ENCODE measurements around the gene PRR14. TPM values are rescaled to one million over a fixed set of nuclear protein-coding genes. Genes with fewer than 3 reads are reported as not detected.

PRR14 gene
- total RNA-seq, 1 donor from 2014 or later = 79.6 TPM

DNA sequence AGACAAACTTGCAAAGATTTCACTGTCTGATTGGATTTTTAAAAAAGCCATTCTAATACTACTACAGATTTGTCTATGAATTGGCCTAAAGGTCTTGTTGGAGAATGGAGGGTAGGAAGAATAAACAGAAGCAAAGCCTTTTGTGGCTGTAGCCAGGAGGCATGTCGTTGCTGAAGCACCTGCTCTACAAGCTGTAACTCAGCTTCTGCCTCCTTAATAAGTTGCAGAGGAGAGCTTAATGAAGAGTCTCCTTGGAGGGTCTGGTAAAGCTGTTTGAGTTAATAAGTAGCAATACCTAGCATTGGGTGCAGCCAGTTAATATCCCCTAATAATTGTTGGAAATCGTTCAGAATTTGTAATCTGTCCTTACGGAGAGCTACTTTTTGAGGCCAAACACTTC lies 30.6 kb upstream of the PRR14 start:
- Mint-ChIP-seq H3K4me1 (ENCODE audit: low read depth, unreplicated experiment) (no peaks in the 10 kb centered on the region), H3K27me3 (ENCODE audit: unreplicated experiment) (peaks cover 5% of the 10 kb centered on the region), H3K36me3 (ENCODE audit: unreplicated experiment) (no peaks in the 10 kb centered on the region), H3K27ac (ENCODE audit: unreplicated experiment) (no peak overlapping the region), H3K9me3 (ENCODE audit: unreplicated experiment) (peaks cover 4% of the 10 kb centered on the region), H3K4me3 (ENCODE audit: unreplicated experiment) (no peak overlapping the region)
- no peak for DNase-seq
- no peak for TF ChIP-seq CTCF (IDR thresholded peaks at IDR 0.05; ENCODE audit: partially characterized antibody, unreplicated experiment)

DNA sequence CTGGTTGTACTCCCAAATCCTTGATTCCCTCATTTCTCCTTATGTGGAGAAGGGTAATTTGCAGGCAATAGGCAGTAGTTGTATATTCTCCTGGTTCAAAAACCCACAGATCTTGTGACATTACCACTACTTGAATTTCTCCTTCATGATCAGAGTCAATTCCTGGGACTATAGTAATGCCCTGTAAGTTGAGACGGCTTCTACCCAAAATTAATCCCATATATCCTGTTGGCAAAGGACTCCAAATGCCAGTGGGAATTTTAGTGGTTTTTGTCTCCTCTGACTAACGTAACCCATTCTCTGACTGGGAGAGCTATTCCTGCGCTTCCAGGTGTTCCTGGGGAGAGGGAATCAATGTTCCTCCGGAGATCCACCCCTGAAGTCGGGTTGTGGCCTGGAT lies 29.0 kb upstream of the PRR14 start:
- Mint-ChIP-seq H3K36me3 (ENCODE audit: unreplicated experiment) (no peaks in the 10 kb centered on the region), H3K27ac (ENCODE audit: unreplicated experiment) (no peak overlapping the region), H3K4me1 (ENCODE audit: low read depth, unreplicated experiment) (no peaks in the 10 kb centered on the region), H3K27me3 (ENCODE audit: unreplicated experiment) (peaks cover 5% of the 10 kb centered on the region), H3K9me3 (ENCODE audit: unreplicated experiment) (peaks cover 4% of the 10 kb centered on the region), H3K4me3 (ENCODE audit: unreplicated experiment) (no peak overlapping the region)
- DNase-seq = no peak
- no peak for TF ChIP-seq CTCF (IDR thresholded peaks at IDR 0.05; ENCODE audit: partially characterized antibody, unreplicated experiment)

GRCh38 chr16:30622455-30623032 lies 28.2 kb upstream of the PRR14 start:
- Mint-ChIP-seq H3K27ac (ENCODE audit: unreplicated experiment) (no peak overlapping the region), H3K36me3 (ENCODE audit: unreplicated experiment) (no peaks in the 10 kb centered on the region), H3K4me3 (ENCODE audit: unreplicated experiment) (no peak overlapping the region), H3K4me1 (ENCODE audit: low read depth, unreplicated experiment) (no peaks in the 10 kb centered on the region), H3K27me3 (ENCODE audit: unreplicated experiment) (peaks cover 5% of the 10 kb centered on the region), H3K9me3 (ENCODE audit: unreplicated experiment) (peaks cover 4% of the 10 kb centered on the region)
- TF ChIP-seq CTCF (IDR thresholded peaks at IDR 0.05; ENCODE audit: partially characterized antibody, unreplicated experiment) = no peak
- DNase-seq = no peak

GRCh38 chr16:30623536-30624283 lies 27.1 kb upstream of the PRR14 start:
- Mint-ChIP-seq H3K4me3 (ENCODE audit: unreplicated experiment) (no peak overlapping the region), H3K4me1 (ENCODE audit: low read depth, unreplicated experiment) (no peaks in the 10 kb centered on the region), H3K9me3 (ENCODE audit: unreplicated experiment) (peaks cover 3% of the 10 kb centered on the region), H3K27ac (ENCODE audit: unreplicated experiment) (no peak overlapping the region), H3K36me3 (ENCODE audit: unreplicated experiment) (no peaks in the 10 kb centered on the region), H3K27me3 (ENCODE audit: unreplicated experiment) (peaks cover 5% of the 10 kb centered on the region)
- TF ChIP-seq CTCF (IDR thresholded peaks at IDR 0.05; ENCODE audit: partially characterized antibody, unreplicated experiment) = no peak
- no peak for DNase-seq

DNA sequence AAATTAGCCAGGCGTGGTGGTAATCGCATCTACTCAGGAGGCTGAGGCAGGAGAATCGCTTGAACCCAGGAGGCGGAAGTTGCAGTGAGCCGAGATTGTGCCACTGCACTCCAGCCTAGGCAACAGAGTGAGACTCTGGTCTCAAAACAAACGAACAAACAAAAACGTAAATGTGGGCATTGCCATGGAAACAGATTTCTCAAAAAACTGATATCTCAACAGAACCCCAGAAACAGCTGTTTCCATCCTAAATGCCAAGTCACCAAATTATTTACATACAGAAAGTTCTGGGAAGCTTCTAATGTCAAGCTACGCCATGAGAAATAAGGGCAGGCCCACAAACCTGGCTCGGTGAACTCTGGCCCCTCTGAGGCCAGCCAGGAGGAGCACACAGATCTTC lies 24.5 kb upstream of the PRR14 start:
- peaks cover 5% of the 10 kb centered on the region for H3K27me3 Mint-ChIP-seq (ENCODE audit: unreplicated experiment)
- H3K36me3 Mint-ChIP-seq (ENCODE audit: unreplicated experiment) = no peaks in the 10 kb centered on the region
- no peaks in the 10 kb centered on the region for H3K9me3 Mint-ChIP-seq (ENCODE audit: unreplicated experiment)
- no peak for DNase-seq
- H3K4me3 Mint-ChIP-seq (ENCODE audit: unreplicated experiment) = no peak overlapping the region
- H3K27ac Mint-ChIP-seq (ENCODE audit: unreplicated experiment) = no peak overlapping the region
- no peak for TF ChIP-seq CTCF (IDR thresholded peaks at IDR 0.05; ENCODE audit: partially characterized antibody, unreplicated experiment)
- no peaks in the 10 kb centered on the region for H3K4me1 Mint-ChIP-seq (ENCODE audit: low read depth, unreplicated experiment)

All from glutamatergic neuron (in vitro differentiated cells).